ENCODE results near the gene LAMC3. TPM values are rescaled to one million over a fixed set of nuclear protein-coding genes. Genes with fewer than 3 reads are reported as not detected.

Gene LAMC3
- total RNA-seq, 1 experiment from 2014 or later: 0.36 TPM

GRCh38 chr9:130995086-130996011 is 13.6 kb upstream of the LAMC3 start:
- no peak for DNase-seq
- no peak for TF ChIP-seq CTCF (IDR thresholded peaks at IDR 0.05; ENCODE audit: insufficient read depth in 1 of 2, low read depth in 1 of 2, low read length in 1 of 2, severe bottlenecking in 1 of 2, unreplicated experiment in 1 of 2)
- Histone ChIP-seq H3K36me3 (ENCODE audit: control insufficient read depth, insufficient read depth, low read length) (no peaks in the 10 kb centered on the region), H3K4me3 (ENCODE audit: low read depth, low read length) (no peak overlapping the region), H3K9me3 (no peaks in the 10 kb centered on the region), H3K4me1 (no peaks in the 10 kb centered on the region), H3K27me3 (replicated peaks; ENCODE audit: control insufficient read depth, insufficient read depth, low read length) (no peaks in the 10 kb centered on the region)
- H3K9me3 Mint-ChIP-seq (ENCODE audit: unreplicated experiment): no peaks in the 10 kb centered on the region
- BruUV-seq (replicated peaks): no TSS peak
- H3K4me3 Mint-ChIP-seq (ENCODE audit: unreplicated experiment): no peak overlapping the region
- ChIA-PET POLR2A (no interaction called here), CTCF (interaction anchor here (0.7 to 1.4 kb wide), 2 partner anchors 98 to 129 kb away, joined by 3 read pairs; no protein-coding TSS in a partner anchor)
- intact Hi-C loops (cut with micrococcal nuclease; ENCODE audit: unreplicated experiment): no loop called here
- no peaks in the 10 kb centered on the region for H3K36me3 Mint-ChIP-seq (ENCODE audit: insufficient read depth, unreplicated experiment)
- no peaks in the 10 kb centered on the region for H3K4me1 Mint-ChIP-seq (ENCODE audit: low read depth, unreplicated experiment)
- H3K27ac Mint-ChIP-seq (ENCODE audit: unreplicated experiment): no peak overlapping the region
- H3K27me3 Mint-ChIP-seq (ENCODE audit: insufficient read depth, unreplicated experiment): peaks cover 13% of the 10 kb centered on the region

DNA sequence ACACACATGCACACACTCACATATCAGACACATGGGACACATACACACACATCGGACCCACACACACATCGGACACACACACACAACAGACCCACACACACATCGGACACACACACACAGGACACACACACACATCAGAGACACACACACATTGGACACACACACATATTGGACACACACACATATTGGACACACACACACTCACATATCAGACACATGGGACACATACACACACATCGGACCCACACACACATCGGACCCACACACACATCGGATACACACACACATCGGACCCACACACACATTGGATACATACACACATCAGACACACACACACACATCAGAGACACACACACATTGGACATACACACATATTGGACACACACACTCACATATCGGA is 12.8 kb upstream of the LAMC3 start:
- no TSS peak for BruUV-seq (replicated peaks)

More for the DNA sequence above, 12.8 kb upstream of the LAMC3 start:
- Mint-ChIP-seq H3K4me3 (ENCODE audit: unreplicated experiment) (no peak overlapping the region), H3K9me3 (ENCODE audit: unreplicated experiment) (no peaks in the 10 kb centered on the region), H3K4me1 (ENCODE audit: low read depth, unreplicated experiment) (no peaks in the 10 kb centered on the region), H3K36me3 (ENCODE audit: insufficient read depth, unreplicated experiment) (no peaks in the 10 kb centered on the region), H3K27me3 (ENCODE audit: insufficient read depth, unreplicated experiment) (peaks cover 10% of the 10 kb centered on the region), H3K27ac (ENCODE audit: unreplicated experiment) (no peak overlapping the region)
- no peaks in the 10 kb centered on the region for H3K36me3 ChIP-seq (ENCODE audit: control insufficient read depth, insufficient read depth, low read length)
- intact Hi-C loops (cut with micrococcal nuclease; ENCODE audit: unreplicated experiment): no loop called here
- ChIA-PET CTCF (interaction anchor here (1.4 kb wide), 1 partner anchor 130 kb away, joined by 3 read pairs; no protein-coding TSS in a partner anchor), POLR2A (no interaction called here)
- no peaks in the 10 kb centered on the region for H3K9me3 ChIP-seq
- no peak overlapping the region for H3K4me3 ChIP-seq (ENCODE audit: low read depth, low read length)
- no peak for DNase-seq
- TF ChIP-seq CTCF (IDR thresholded peaks at IDR 0.05; ENCODE audit: insufficient read depth in 1 of 2, low read depth in 1 of 2, low read length in 1 of 2, severe bottlenecking in 1 of 2, unreplicated experiment in 1 of 2): no peak
- no peaks in the 10 kb centered on the region for H3K4me1 ChIP-seq
- H3K27me3 ChIP-seq (replicated peaks; ENCODE audit: control insufficient read depth, insufficient read depth, low read length): no peaks in the 10 kb centered on the region
